ENCODE results near the gene MAGED1. TPM values are rescaled to one million over a fixed set of nuclear protein-coding genes. Genes with fewer than 3 reads are reported as not detected.

The MAGED1 gene
- total RNA-seq, 1 donor from 2014 or later = 11.6 TPM

- Histone ChIP-seq H3K36me3 (ENCODE audit: control insufficient read depth, insufficient read depth, low read length) (no peaks in the 10 kb centered on the region), H3K4me3 (ENCODE audit: low read depth, low read length) (no peak overlapping the region), H3K27me3 (ENCODE audit: control insufficient read depth, insufficient read depth, low read length) (no peaks in the 10 kb centered on the region)
- no peak for FAIRE-seq
- no peak for TF ChIP-seq CTCF (IDR thresholded peaks at IDR 0.05; ENCODE audit: insufficient read depth, low read length, severe bottlenecking)
- DNase-seq (ENCODE audit: low read depth) = no peak
Observed at GRCh38 chrX:51931566-51932150, 38.2 kb downstream of the MAGED1 start.

Other genes starting within 250 kb of the MAGED1 start
- gene CENPVL2, start 210.8 kb upstream of the MAGED1 start, total RNA-seq = not detected in 2 replicates
- gene CENPVL1, start 183.1 kb upstream of the MAGED1 start, total RNA-seq = not detected in 2 replicates
- 1.3 and 1.4 TPM in 2 replicates for gene GSPT2, start 150.2 kb upstream of the MAGED1 start, total RNA-seq
- 0.13 and 1.6 TPM in 2 replicates for gene MAGED4B, start 175.6 kb downstream of the MAGED1 start, total RNA-seq

Data from bronchial epithelial cell (primary cell).